ENCODE data around the gene GAB3.
"Not testable (repeated sequence)": the region's sequence is repeated elsewhere in the genome, so short reads cannot be mapped to it uniquely, and the experiment has no call there.

- not testable (repeated sequence) for TF ChIP-seq CTCF, EP300, POLR2AphosphoS5, POLR2A (IDR thresholded peaks at IDR 0.05)
Measured at GRCh38 chrX:154645745-154646378, 105.0 kb downstream of the GAB3 start.

Data from stomach (tissue), 4 donors.